CD4-positive, alpha-beta T cell treated with Interleukin-4 for 4 hours (primary cell): ENCODE measurements around the gene ZNF764.
"Not testable (repeated sequence)": the region's sequence is repeated elsewhere in the genome, so short reads cannot be mapped to it uniquely, and the experiment has no call there.

Experiments used
- DNase-seq: peaks from one replicate; pipeline ENCODE4 v3.0.0-alpha.2; 2020

Gene ZNF764

GRCh38 chr16:30543067-30543466 is 15.1 kb downstream of the ZNF764 start:
- no peak for DNase-seq

- no peak for DNase-seq
Measured at GRCh38 chr16:30541502-30542329, 16.5 kb downstream of the ZNF764 start.

DNA sequence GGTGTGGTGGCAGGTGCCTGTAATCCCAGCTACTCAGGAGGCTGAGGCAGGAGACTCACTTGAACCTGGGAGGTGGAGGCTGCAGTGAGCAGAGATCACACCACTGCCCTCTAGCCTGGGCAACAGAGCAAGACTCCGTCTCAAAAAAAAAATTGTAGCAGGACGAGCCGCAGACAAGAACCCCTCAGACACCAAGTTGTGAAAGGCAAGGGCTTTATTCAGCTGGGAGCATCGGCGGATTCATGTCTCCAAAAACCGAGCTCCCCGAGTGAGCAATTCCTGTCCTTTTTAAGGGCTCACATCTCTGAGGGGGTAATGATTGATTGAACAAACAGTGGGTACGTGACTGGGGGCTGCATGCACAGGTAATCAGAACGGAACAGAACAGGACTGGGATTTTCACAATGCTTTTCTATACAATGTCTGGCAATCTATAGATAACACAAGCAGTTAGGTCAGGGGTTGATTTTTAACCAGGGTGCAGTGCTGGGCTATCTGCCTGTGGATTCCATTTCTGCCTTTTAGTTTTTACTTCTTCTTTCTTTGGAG is 17.2 kb downstream of the ZNF764 start:
- DNase-seq = not testable (repeated sequence)

DNA sequence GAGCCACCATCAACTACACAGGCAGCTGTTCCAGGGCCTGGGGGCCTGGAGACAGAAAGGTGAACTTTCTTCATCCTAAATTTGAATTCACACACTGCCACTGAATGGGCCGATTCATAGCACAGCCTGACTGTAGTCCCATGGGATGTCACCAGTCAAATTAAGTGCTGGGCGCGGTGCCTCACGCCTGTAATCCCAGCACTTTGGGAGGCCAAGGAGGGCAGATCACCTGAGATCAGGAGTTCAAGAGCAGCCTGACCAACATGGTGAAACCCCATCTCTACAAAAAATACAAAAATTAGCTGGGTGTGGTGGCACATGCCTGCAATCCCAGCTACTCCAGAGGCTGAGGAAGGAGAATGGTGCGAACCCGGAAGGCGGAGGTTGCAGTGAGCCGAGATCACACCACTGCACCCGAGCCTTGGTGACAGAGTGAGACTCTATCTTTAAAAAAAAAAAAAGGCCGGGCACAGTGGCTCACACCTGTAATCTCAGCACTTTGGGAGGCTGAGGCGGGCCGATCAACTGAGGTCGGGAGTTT is 18.1 kb downstream of the ZNF764 start:
- DNase-seq = not testable (repeated sequence)

GRCh38 chr16:30539000-30539964 is 18.9 kb downstream of the ZNF764 start:
- DNase-seq = no peak

DNA sequence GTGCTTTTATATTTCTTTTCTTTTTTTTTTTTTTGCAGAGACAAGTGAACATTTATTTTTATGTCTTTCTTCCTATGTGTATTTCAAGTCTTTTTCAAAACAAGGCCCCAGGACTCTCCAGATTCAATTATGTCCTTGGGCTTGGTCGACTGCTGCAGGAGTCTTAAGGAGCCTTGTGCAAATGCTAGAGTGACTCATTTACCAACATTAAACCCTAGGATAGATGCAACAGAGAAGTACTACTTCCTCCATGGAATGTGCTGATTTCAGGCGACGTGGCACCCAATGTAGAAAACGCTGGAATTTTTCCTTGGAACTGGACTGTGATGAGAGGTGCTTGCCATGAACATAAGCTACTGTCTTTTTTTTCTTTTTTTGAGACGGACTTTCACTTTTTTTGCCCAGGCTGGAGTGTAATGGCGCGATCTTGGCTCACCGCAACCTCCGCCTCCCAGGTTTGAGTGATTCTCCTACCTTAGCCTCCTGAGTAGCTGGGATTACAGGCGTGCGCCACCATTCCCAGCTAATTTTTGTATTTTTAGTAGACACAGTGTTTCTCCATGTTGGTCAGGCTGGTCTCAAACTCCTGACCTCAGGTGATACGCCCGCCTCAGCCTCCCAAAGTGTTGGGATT is 21.7 kb downstream of the ZNF764 start:
- DNase-seq = not testable (repeated sequence)

- peak; percentile 58 for DNase-seq
Measured at GRCh38 chr16:30535777-30536190, 22.4 kb downstream of the ZNF764 start.

GRCh38 chr16:30535106-30535776 is 22.9 kb downstream of the ZNF764 start:
- peak; percentile 43 for DNase-seq

GRCh38 chr16:30534368-30535105 is 23.6 kb downstream of the ZNF764 start, which contains the start of gene ZNF747:
TSS of gene ZNF747 (minus strand) at chr16:30534858. CDS start at chr16:30534679, 179 bp downstream.
- DNase-seq = peak; percentile 91

DNA sequence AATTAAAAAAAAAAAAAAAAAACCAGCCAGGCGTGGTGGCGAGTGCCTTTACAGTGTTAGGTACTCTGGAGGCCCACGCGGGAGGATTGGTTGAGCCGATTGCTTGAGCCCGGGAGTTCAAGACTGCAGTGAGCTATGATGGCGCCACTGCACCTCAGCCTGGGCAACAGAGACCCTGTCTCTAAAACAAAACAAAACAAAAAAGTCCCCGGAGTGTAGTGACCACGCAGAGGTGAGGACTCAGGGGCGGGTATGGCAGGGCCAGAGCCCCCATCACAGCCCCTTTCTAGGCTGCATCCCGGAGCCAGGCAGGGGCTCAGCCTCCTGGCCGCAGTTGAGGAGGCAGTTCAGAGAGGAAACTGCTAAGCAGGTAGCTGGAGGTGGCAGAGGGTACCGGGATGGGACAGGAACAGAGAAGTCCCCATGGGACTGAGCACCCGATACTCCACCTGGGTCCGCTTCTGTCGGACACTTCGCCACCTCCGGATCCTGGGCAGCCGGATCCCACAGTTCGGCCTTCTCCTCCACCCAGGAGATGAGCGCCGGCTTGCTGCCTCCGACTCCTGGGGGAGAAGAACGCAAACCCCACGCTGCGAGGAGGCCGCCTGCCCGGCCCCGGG is 24.3 kb downstream of the ZNF764 start:
- no peak for DNase-seq

GRCh38 chr16:30533146-30533522 is 25.0 kb downstream of the ZNF764 start:
- DNase-seq = no peak

DNA sequence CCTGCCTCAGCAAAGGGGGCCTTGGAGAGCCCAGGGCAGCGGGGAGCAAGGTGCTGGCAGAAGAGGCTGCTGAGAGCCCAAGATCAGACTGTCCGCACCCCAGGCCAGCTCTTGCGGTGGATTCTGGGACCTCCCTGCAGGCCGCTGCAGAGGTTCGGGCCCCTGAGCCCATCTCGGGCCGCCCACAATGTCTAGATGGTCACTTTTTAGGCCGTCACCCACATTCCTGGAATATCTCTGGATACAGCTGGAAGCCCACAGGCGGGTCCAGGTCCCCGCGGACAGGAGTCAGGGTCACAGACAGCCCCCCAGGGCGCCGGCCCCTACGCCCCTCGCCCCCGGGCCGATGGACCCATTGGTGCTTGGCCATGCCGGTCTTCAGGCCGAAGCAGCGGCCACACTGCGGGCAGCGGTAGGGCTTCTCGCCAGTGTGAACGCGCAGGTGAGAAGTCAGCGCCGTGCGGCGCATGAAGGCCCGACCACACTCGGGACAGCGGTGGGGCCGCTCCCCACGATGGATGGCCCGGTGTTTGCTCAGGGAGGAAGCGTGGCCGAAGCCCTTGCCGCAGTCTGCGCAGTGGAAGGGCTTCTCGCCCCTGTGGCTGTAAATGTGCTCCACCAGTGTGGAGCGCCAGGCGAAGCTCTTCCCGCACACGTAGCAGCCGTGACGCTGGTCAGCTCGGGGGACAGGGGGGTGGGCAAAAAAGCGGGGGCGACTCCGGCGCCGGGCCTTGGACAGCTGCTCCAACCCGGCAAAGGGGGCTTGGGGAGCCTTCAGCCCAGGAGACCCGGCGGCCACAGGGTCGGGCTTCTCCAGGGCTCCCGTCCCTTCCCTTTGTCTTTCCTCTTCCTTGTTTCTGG is 25.7 kb downstream of the ZNF764 start:
- no peak for DNase-seq

GRCh38 chr16:30530163-30531037 is 27.8 kb downstream of the ZNF764 start:
- DNase-seq = peak; percentile 27

DNA sequence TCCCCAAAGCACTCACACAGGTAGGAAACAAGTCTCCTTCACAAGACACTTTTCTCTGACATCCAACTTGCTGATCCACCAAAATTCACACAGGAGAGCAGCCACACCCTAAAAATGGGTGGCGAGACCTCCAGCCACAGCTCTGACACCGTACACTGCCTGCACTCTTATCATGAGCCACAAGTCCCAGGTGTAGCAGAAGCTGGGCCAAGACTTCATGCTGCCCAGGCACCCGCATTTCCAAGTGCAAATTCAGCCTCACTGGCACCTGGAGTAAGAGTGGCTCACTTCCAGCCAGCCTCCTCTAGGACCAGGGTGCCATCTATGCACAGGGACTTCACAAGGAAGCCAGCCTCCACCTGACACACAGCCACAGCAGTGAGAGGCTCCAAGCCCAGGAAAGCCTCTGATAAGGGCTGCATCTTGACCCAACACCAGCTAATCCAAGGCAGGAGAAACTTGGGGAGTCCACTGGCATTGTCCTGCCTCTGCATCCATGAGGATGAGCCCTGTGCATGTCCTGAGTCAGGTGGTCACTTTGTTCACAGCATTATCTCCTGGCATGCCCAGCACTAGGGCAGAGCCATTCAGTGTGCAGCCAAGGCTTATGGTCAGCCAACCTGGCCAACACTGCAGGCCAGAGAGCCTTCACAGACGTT is 29.2 kb downstream of the ZNF764 start:
- DNase-seq = no peak

GRCh38 chr16:30527635-30528178 is 30.5 kb downstream of the ZNF764 start:
- peak; percentile 11 for DNase-seq

GRCh38 chr16:30526823-30527634 is 31.1 kb downstream of the ZNF764 start:
- DNase-seq = peak; percentile 93
